ENCODE measurements around the gene TANGO2. TPM values are rescaled to one million over a fixed set of nuclear protein-coding genes. Genes with fewer than 3 reads are reported as not detected.

TANGO2 gene
- total and polyA plus RNA-seq, 9 of the 15 experiments (the other 6 are each of a cell fraction or from before 2014, with no cell fraction given): 15.5 to 94.9 (median 70.1) TPM

GRCh38 chr22:19986410-19987341 lies 34.2 kb upstream of the TANGO2 start (continued):
- TF ChIP-seq MGA (IDR thresholded peaks at IDR 0.05) (no peak), PATZ1 (CRISPR knock-in tag; IDR thresholded peaks at IDR 0.05; ENCODE audit: borderline replicate concordance) (0 out of 2 replicates have a peak, but pooled peaks have one; percentile 78), TOE1 (IDR thresholded peaks at IDR 0.05; ENCODE audit: borderline replicate concordance) (no peak), TOE1 (CRISPR knock-in tag; IDR thresholded peaks at IDR 0.05; ENCODE audit: borderline replicate concordance, low read depth) (no peak), ETV5 (CRISPR knock-in tag; IDR thresholded peaks at IDR 0.05; ENCODE audit: low read depth) (no peak), ZNF41 (CRISPR knock-in tag; conservative IDR thresholded peaks at IDR 0.05) (no peak), BCOR (IDR thresholded peaks at IDR 0.05) (peak; percentile 41; the same call in 1 of the 2 replicates), NR2C1 (IDR thresholded peaks at IDR 0.05) (no peak), NR2C1 (tag; IDR thresholded peaks at IDR 0.05) (no peak), ZHX1 (conservative IDR thresholded peaks at IDR 0.05; ENCODE audit: low read length) (peak; percentile 90)

Measured in K562 (cell line).